Subcutaneous adipose tissue (tissue), 4 donors: ENCODE data around the gene FHOD1. TPM values are rescaled to one million over a fixed set of nuclear protein-coding genes. Genes with fewer than 3 reads are reported as not detected.

Experiments used
- CTCF ChIP-seq: fragments of 450-650 bp; IDR thresholded peaks from one replicate; pipeline ENCODE4 v1.5.1; 2016; ENCODE audit warnings: low read depth, mild to moderate bottlenecking, control low read depth, antibody characterized with exemption, moderate library complexity
- total RNA-seq, 4 donors: library from RNA; depleted of rRNA; stranded (reverse); fragments of >200 nt; gene quantifications; one replicate each; pipeline ENCODE4 v1.1.0, GENCODE V29; 2016

The FHOD1 gene
- total RNA-seq, 4 donors from 2014 or later: 10.3 to 83.3 (median 20.9) TPM

- TF ChIP-seq CTCF: no peak
Measured at GRCh38 chr16:67270931-67271338, 23.7 kb upstream of the FHOD1 start.

GRCh38 chr16:67269766-67270165 lies 22.5 kb upstream of the FHOD1 start:
- no peak for TF ChIP-seq CTCF

- TF ChIP-seq CTCF: no peak
Measured at GRCh38 chr16:67268136-67268579, 20.9 kb upstream of the FHOD1 start.

GRCh38 chr16:67265834-67266233 lies 18.6 kb upstream of the FHOD1 start:
- TF ChIP-seq CTCF: no peak

GRCh38 chr16:67264866-67265265 lies 17.6 kb upstream of the FHOD1 start:
- no peak for TF ChIP-seq CTCF

GRCh38 chr16:67264277-67264676 lies 17.0 kb upstream of the FHOD1 start:
- no peak for TF ChIP-seq CTCF

GRCh38 chr16:67263201-67263600 lies 15.9 kb upstream of the FHOD1 start:
- no peak for TF ChIP-seq CTCF
